ENCODE data around the gene FANCF.

FANCF gene

GRCh38 chr11:22624742-22625447 lies 728 bp downstream of the FANCF start:
- DNase-seq, result peak; percentile 65

- no peak for DNase-seq
Measured at GRCh38 chr11:22617868-22618267, 7.8 kb downstream of the FANCF start.

GRCh38 chr11:22603933-22604332 lies 21.7 kb downstream of the FANCF start:
- no peak for DNase-seq

GRCh38 chr11:22602504-22602903 lies 23.1 kb downstream of the FANCF start:
- DNase-seq, result no peak

- DNase-seq, result no peak
Measured at GRCh38 chr11:22599458-22599857, 26.2 kb downstream of the FANCF start.

- DNase-seq, result no peak
Measured at GRCh38 chr11:22597062-22597461, 28.6 kb downstream of the FANCF start.

GRCh38 chr11:22584976-22585375 lies 40.6 kb downstream of the FANCF start:
- DNase-seq, result no peak

- no peak for DNase-seq
Measured at GRCh38 chr11:22583963-22584492, 41.6 kb downstream of the FANCF start.

- DNase-seq, result no peak
Measured at GRCh38 chr11:22582151-22582410, 43.5 kb downstream of the FANCF start.

GRCh38 chr11:22581354-22582150 lies 44.1 kb downstream of the FANCF start:
- DNase-seq, result no peak

- DNase-seq, result no peak
Measured at GRCh38 chr11:22577854-22578253, 47.8 kb downstream of the FANCF start.

Measured in CD4-positive, alpha-beta T cell treated with Interleukin-17A for 1 hour (primary cell).